Measurements from ENCODE around the gene PCYT2. TPM values are rescaled to one million over a fixed set of nuclear protein-coding genes. Genes with fewer than 3 reads are reported as not detected.

The PCYT2 gene
- total and polyA plus RNA-seq, 9 of the 15 experiments (the other 6 are each of a cell fraction or from before 2014, with no cell fraction given), result 0.92 to 134 (median 82.5) TPM

- TF ChIP-seq MTA3 (IDR thresholded peaks at IDR 0.05; ENCODE audit: borderline replicate concordance) (0 out of 2 replicates have a peak, but pooled peaks have one; percentile 48), ZBTB7A (IDR thresholded peaks at IDR 0.05; ENCODE audit: borderline replicate concordance, control insufficient read depth, low read depth, low read length) (peak; percentile 97), GATAD2B (IDR thresholded peaks at IDR 0.05; ENCODE audit: borderline replicate concordance) (peak; percentile 81; the same call in 1 of the 2 replicates), ZNF609 (CRISPR knock-in tag; IDR thresholded peaks at IDR 0.05; ENCODE audit: borderline replicate concordance) (no peak), ETS2 (tag; IDR thresholded peaks at IDR 0.05; ENCODE audit: borderline replicate concordance, poor library complexity, severe bottlenecking) (no peak), ARID3A (IDR thresholded peaks at IDR 0.05; ENCODE audit: borderline replicate concordance, low read depth, low read length) (no peak), ZNF165 (CRISPR knock-in tag; IDR thresholded peaks at IDR 0.05; ENCODE audit: borderline replicate concordance) (no peak), ZFPM2 (CRISPR knock-in tag; IDR thresholded peaks at IDR 0.05) (no peak), L3MBTL2 (IDR thresholded peaks at IDR 0.05) (peak; percentile 41; the same call in 1 of the 2 replicates), ZKSCAN8 (CRISPR knock-in tag; IDR thresholded peaks at IDR 0.05) (no peak), ZNF655 (CRISPR knock-in tag; IDR thresholded peaks at IDR 0.05) (no peak), ZNF583 (CRISPR knock-in tag; IDR thresholded peaks at IDR 0.05) (no peak), ETV1 (tag; conservative IDR thresholded peaks at IDR 0.05; ENCODE audit: low read depth) (0 out of 2 replicates have a peak, but pooled peaks have one; percentile 23), TAF1 (IDR thresholded peaks at IDR 0.05; ENCODE audit: control insufficient read depth, extremely low read depth, insufficient read depth, low read length, severe bottlenecking) (peak; percentile 4), MYBL2 (IDR thresholded peaks at IDR 0.05; ENCODE audit: low read depth) (no peak), MYBL2 (CRISPR knock-in tag; IDR thresholded peaks at IDR 0.05; ENCODE audit: borderline replicate concordance) (no peak), SIN3B (IDR thresholded peaks at IDR 0.05; ENCODE audit: low read depth) (no peak), RBFOX2 (IDR thresholded peaks at IDR 0.05; ENCODE audit: low read depth, low read length) (peak; percentile 80), DPF2 (IDR thresholded peaks at IDR 0.05) (peak; percentile 80), MCM5 (IDR thresholded peaks at IDR 0.05; ENCODE audit: low read depth) (no peak), NR1H2 (CRISPR knock-in tag; IDR thresholded peaks at IDR 0.05) (no peak)
Observed at GRCh38 chr17:81926451-81927151, 15.4 kb upstream of the PCYT2 start (continued).
